IPS DF 4.7 (cell line): ENCODE data around the gene ADAM8.

Source experiments
- DNase-seq: peaks from one replicate; pipeline ENCODE4 v3.0.0-alpha.2; 2013; ENCODE audit warnings: low spot score; ENCODE audit errors: extremely low read depth

ADAM8 gene

GRCh38 chr10:133282846-133283390 lies 6.2 kb upstream of the ADAM8 start:
- DNase-seq, result no peak

- DNase-seq, result no peak
Observed at GRCh38 chr10:133281628-133282372, 5.1 kb upstream of the ADAM8 start.

- DNase-seq, result no peak
Observed at GRCh38 chr10:133281084-133281483, 4.4 kb upstream of the ADAM8 start.

GRCh38 chr10:133280391-133281059 lies 3.9 kb upstream of the ADAM8 start:
- no peak for DNase-seq

GRCh38 chr10:133279326-133280226 lies 2.9 kb upstream of the ADAM8 start:
- no peak for DNase-seq

GRCh38 chr10:133278577-133279265 lies 2.1 kb upstream of the ADAM8 start:
- no peak for DNase-seq

- DNase-seq, result no peak
Observed at GRCh38 chr10:133277993-133278576, 1.4 kb upstream of the ADAM8 start.

- DNase-seq, result no peak
Observed at GRCh38 chr10:133277277-133277992, 767 bp upstream of the ADAM8 start.

- no peak for DNase-seq
Observed at GRCh38 chr10:133276100-133276434, 601 bp downstream of the ADAM8 start.

- no peak for DNase-seq
Observed at GRCh38 chr10:133275684-133276092, 980 bp downstream of the ADAM8 start.

- no peak for DNase-seq
Observed at GRCh38 chr10:133274751-133275683, 1.7 kb downstream of the ADAM8 start.

GRCh38 chr10:133273534-133274143 lies 3.0 kb downstream of the ADAM8 start:
- no peak for DNase-seq

- DNase-seq, result no peak
Observed at GRCh38 chr10:133272964-133273420, 3.7 kb downstream of the ADAM8 start.

GRCh38 chr10:133272301-133272963 lies 4.2 kb downstream of the ADAM8 start:
- DNase-seq, result no peak

GRCh38 chr10:133271521-133272300 lies 5.0 kb downstream of the ADAM8 start:
- DNase-seq, result no peak

GRCh38 chr10:133270773-133271297 lies 5.8 kb downstream of the ADAM8 start:
- DNase-seq, result no peak

- DNase-seq, result no peak
Observed at GRCh38 chr10:133270204-133270603, 6.5 kb downstream of the ADAM8 start.
